ENCODE data around the gene SPEF1. TPM values are rescaled to one million over a fixed set of nuclear protein-coding genes. Genes with fewer than 3 reads are reported as not detected.
A peak's percentile ranks its signal among the peaks of the same experiment; 100 is the strongest.

Gene SPEF1
- total RNA-seq, 2 donors from 2014 or later = not detected

- Histone ChIP-seq H3K36me3 (peaks cover 9% of the 10 kb centered on the region), H3K27ac (no peak overlapping the region), H3K27me3 (no peaks in the 10 kb centered on the region), H3K4me3 (no peak overlapping the region), H3K9ac (ENCODE audit: low read depth in 2 of 2, low read length in 2 of 2) (no peak overlapping the region), H3K4me1 (peaks cover 9% of the 10 kb centered on the region), H3K9me3 (no peaks in the 10 kb centered on the region)
- TF ChIP-seq CTCF (IDR thresholded peaks at IDR 0.05) = no peak
- DNase-seq = no peak
- intact Hi-C loops (cut with DNase I) = no loop called here
Measured at GRCh38 chr20:3821996-3822395, 40.7 kb upstream of the SPEF1 start.

- peaks cover 9% of the 10 kb centered on the region for H3K36me3 ChIP-seq
- intact Hi-C loops (cut with DNase I) = no loop called here
- no peak for DNase-seq
- H3K27ac ChIP-seq = peak overlapping the region; percentile 91
- H3K4me1 ChIP-seq = peaks cover 9% of the 10 kb centered on the region
- no peaks in the 10 kb centered on the region for H3K9me3 ChIP-seq
- H3K9ac ChIP-seq (ENCODE audit: low read depth in 2 of 2, low read length in 2 of 2) = peak overlapping the region; percentile 54 to 88
- TF ChIP-seq CTCF (IDR thresholded peaks at IDR 0.05) = no peak
- no peaks in the 10 kb centered on the region for H3K27me3 ChIP-seq
- peak overlapping the region; percentile 53 for H3K4me3 ChIP-seq
Measured at GRCh38 chr20:3820901-3821727, 39.9 kb upstream of the SPEF1 start.

GRCh38 chr20:3820048-3820900 lies 39.0 kb upstream of the SPEF1 start, which contains the start of gene AP5S1:
Gene AP5S1 (plus strand): TSS chr20:3820547. CDS start chr20:3822118, 1,571 bp downstream.
- intact Hi-C loops (cut with DNase I) = no loop called here
- no peaks in the 10 kb centered on the region for H3K9me3 ChIP-seq
- peak; percentile 99 for DNase-seq
- TF ChIP-seq CTCF (IDR thresholded peaks at IDR 0.05) = peak; percentile 98
- peak within 1 kb of the TSS; percentile 53 for H3K4me3 ChIP-seq
- peaks cover 9% of the 10 kb centered on the region for H3K36me3 ChIP-seq
- peak within 1 kb of the TSS; percentile 72 to 88 for H3K9ac ChIP-seq (ENCODE audit: low read depth in 2 of 2, low read length in 2 of 2)
- H3K4me1 ChIP-seq = peaks cover 9% of the 10 kb centered on the region
- no peaks in the 10 kb centered on the region for H3K27me3 ChIP-seq
- H3K27ac ChIP-seq = peak within 1 kb of the TSS; percentile 91

GRCh38 chr20:3819411-3820047 lies 38.3 kb upstream of the SPEF1 start:
- DNase-seq = no peak
- Histone ChIP-seq H3K9me3 (no peaks in the 10 kb centered on the region), H3K9ac (ENCODE audit: low read depth in 2 of 2, low read length in 2 of 2) (peak overlapping the region; percentile 72 to 88), H3K4me1 (peaks cover 9% of the 10 kb centered on the region), H3K27me3 (no peaks in the 10 kb centered on the region), H3K4me3 (peak overlapping the region; percentile 53), H3K36me3 (peaks cover 9% of the 10 kb centered on the region), H3K27ac (peak overlapping the region; percentile 91)
- no peak for TF ChIP-seq CTCF (IDR thresholded peaks at IDR 0.05)
- intact Hi-C loops (cut with DNase I) = no loop called here

Data from colonic mucosa (tissue), 4 donors.